Measurements from ENCODE around the gene TMEM187. TPM values are rescaled to one million over a fixed set of nuclear protein-coding genes. Genes with fewer than 3 reads are reported as not detected.

TMEM187 gene
- total and polyA plus RNA-seq, 10 of the 15 experiments (the other 5 are each of a cell fraction or from before 2014, with no cell fraction given) = 0.45 to 8.5 (median 4.1) TPM

DNA sequence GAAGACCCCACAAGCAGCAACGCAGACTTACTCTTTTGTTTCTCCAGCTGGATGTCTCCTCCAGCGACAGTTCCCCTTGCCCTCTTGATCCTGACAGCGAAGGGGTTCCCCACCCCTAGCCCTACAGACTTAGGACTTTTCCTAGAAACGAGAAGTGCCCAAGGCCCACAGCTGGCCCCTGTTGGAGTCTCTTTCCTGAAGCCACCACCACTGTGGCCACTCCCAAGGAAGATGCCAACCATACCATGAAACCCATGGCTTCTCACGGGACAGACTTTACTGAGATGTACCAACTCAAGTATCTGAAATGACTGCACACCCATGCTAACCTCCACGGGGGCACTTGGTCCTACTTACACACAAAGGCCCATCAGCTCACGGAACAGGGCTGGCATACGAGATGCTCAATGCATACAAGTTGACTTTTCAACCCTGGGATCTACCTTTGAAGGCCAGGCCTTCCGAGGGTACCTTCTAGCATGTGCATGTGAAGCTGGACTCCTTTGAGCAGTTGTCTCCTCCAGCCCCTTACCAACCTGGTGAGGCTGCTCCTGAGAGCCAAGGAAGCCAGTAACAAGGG lies 48.1 kb downstream of the TMEM187 start:
- CTCF ChIA-PET = interaction anchor here (0.6 to 1.4 kb wide), 10 partner anchors 9 to 76 kb away, joined by 3 to 8 read pairs (median 3); partner anchors contain the start of gene RENBP
- FAIRE-seq (peak; percentile 18), DNase-seq (ENCODE audit: low read depth, low spot score) (no peak), ATAC-seq (peak; percentile 5)
- intact Hi-C loops (cut with micrococcal nuclease; ENCODE audit: unreplicated experiment) = no loop called here
- H3K4me1 ChIP-seq (ENCODE audit: control insufficient read depth, insufficient read depth, low read length) = peaks cover 11% of the 10 kb centered on the region
- no peaks in the 10 kb centered on the region for H4K20me1 ChIP-seq (ENCODE audit: control insufficient read depth, insufficient read depth)
- H3K79me2 ChIP-seq (ENCODE audit: control insufficient read depth, insufficient read depth, low read length) = peaks cover 41% of the 10 kb centered on the region
- H3K4me2 ChIP-seq (ENCODE audit: control insufficient read depth, insufficient read depth) = peak overlapping the region; percentile 90
- H3K4me3 ChIP-seq = peak overlapping the region; percentile 60
- no peaks in the 10 kb centered on the region for H3K9me3 ChIP-seq (replicated peaks; ENCODE audit: control insufficient read depth, insufficient read depth, low read length)
- RAD21 ChIA-PET (ENCODE audit: unreplicated experiment) = interaction anchor here (0.9 to 2.1 kb wide), 6 partner anchors 21 to 52 kb away, joined by 3 to 14 read pairs (median 5); partner anchors contain the start of genes HCFC1 and TMEM187
- H3K9ac ChIP-seq (ENCODE audit: control insufficient read depth, insufficient read depth, low read length) = peak overlapping the region; percentile 83
- SMC1A ChIA-PET (ENCODE audit: uncharacterized antibody, unreplicated experiment) = interaction anchor here (0.7 to 1.7 kb wide), 8 partner anchors 16 to 97 kb away, joined by 3 to 10 read pairs (median 3); partner anchors contain the start of gene HCFC1
- peak overlapping the region; percentile 70 for H3K27ac ChIP-seq (ENCODE audit: control insufficient read depth, insufficient read depth)
- 24% methylated on average over 9 of the region's 9 CpGs for WGBS (ENCODE audit: insufficient coverage, insufficient replicate concordance, low lambda C conversion rate, missing lambda C conversion rate)
- no peaks in the 10 kb centered on the region for H3K27me3 ChIP-seq (replicated peaks in 1 of 2; ENCODE audit: control insufficient read depth in 2 of 2, insufficient read depth in 2 of 2, low read length in 1 of 2)
- TSS peak; percentile 85 for BruUV-seq (replicated peaks)
- H2AFZ ChIP-seq (ENCODE audit: control insufficient read depth, low read depth, low read length) = no peak overlapping the region
- in situ Hi-C loops (cut with MboI) = no loop called here
- POLR2A ChIA-PET = interaction anchor here (0.8 to 1.9 kb wide), 8 partner anchors 16 to 227 kb away, joined by 3 to 11 read pairs (median 4); partner anchors contain the start of genes HCFC1, IDH3G and SSR4
- peaks cover 0 to 5% of the 10 kb centered on the region in 2 experiments; a peak in 3 of 4 replicates for H3K36me3 ChIP-seq (ENCODE audit: control insufficient read depth in 2 of 2, insufficient read depth in 2 of 2, low read length in 1 of 2)
- TF ChIP-seq DPF2 (IDR thresholded peaks at IDR 0.05) = no peak
- no peak for TF ChIP-seq SIX5 (IDR thresholded peaks at IDR 0.05; ENCODE audit: low read depth, low read length, severe bottlenecking)
- TF ChIP-seq BCLAF1 (IDR thresholded peaks at IDR 0.05) = no peak
- TF ChIP-seq CHD4 (IDR thresholded peaks at IDR 0.05) = no peak
- TF ChIP-seq STAT1 (conservative IDR thresholded peaks at IDR 0.05) = no peak
- TF ChIP-seq CBX5 (IDR thresholded peaks at IDR 0.05; ENCODE audit: low read depth) = no peak
- TF ChIP-seq ZNF384 (IDR thresholded peaks at IDR 0.05; ENCODE audit: borderline replicate concordance, low read depth, low read length) = no peak
- TF ChIP-seq YY1 (IDR thresholded peaks at IDR 0.05; ENCODE audit: low read depth, low read length) = no peak
- TF ChIP-seq NFIC (IDR thresholded peaks at IDR 0.05; ENCODE audit: low read depth, low read length) = no peak
- no peak for TF ChIP-seq NR2F1 (conservative IDR thresholded peaks at IDR 0.05)
- no peak for TF ChIP-seq ZNF592 (IDR thresholded peaks at IDR 0.05)
- TF ChIP-seq, protein P1, sequence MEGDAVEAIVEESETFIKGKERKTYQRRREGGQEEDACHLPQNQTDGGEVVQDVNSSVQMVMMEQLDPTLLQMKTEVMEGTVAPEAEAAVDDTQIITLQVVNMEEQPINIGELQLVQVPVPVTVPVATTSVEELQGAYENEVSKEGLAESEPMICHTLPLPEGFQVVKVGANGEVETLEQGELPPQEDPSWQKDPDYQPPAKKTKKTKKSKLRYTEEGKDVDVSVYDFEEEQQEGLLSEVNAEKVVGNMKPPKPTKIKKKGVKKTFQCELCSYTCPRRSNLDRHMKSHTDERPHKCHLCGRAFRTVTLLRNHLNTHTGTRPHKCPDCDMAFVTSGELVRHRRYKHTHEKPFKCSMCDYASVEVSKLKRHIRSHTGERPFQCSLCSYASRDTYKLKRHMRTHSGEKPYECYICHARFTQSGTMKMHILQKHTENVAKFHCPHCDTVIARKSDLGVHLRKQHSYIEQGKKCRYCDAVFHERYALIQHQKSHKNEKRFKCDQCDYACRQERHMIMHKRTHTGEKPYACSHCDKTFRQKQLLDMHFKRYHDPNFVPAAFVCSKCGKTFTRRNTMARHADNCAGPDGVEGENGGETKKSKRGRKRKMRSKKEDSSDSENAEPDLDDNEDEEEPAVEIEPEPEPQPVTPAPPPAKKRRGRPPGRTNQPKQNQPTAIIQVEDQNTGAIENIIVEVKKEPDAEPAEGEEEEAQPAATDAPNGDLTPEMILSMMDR (IDR thresholded peaks at IDR 0.05 in 2 of 3, conservative IDR thresholded peaks at IDR 0.05 in 1 of 3; ENCODE audit: control insufficient read depth in 2 of 3, extremely low read depth in 1 of 3, insufficient read depth in 1 of 3, low read depth in 3 of 3, low read length in 3 of 3) = no peak
- no peak for TF ChIP-seq CREM (IDR thresholded peaks at IDR 0.05; ENCODE audit: low read depth)
- no peak for TF ChIP-seq USF2 (IDR thresholded peaks at IDR 0.05; ENCODE audit: borderline replicate concordance, low read depth, low read length)

Measured in GM12878 (cell line).